NCI-H187 treated with DMSO at 0.1 percent for 48 hours (cell line): ENCODE measurements around the gene USP19.

Source experiments
- DNase-seq: peaks from one replicate; lab custom pipeline; 2025; lab: John Stamatoyannopoulos, UW

USP19 gene

GRCh38 chr3:49120438-49121131, at the start of gene USP19:
Gene USP19 (minus strand): TSS chr3:49120823. CDS start chr3:49119145, 1,678 bp downstream.
- DNase-seq, result no peak

GRCh38 chr3:49166752-49167556, 46.3 kb upstream of the USP19 start:
- DNase-seq, result no peak

- DNase-seq, result no peak
Measured at GRCh38 chr3:49165771-49166751, 45.4 kb upstream of the USP19 start, which contains the start of gene CCDC71. Gene CCDC71 (minus strand): TSS chr3:49166331. CDS start chr3:49164208, 2,123 bp downstream.

- no peak for DNase-seq
Measured at GRCh38 chr3:49164983-49165720, 44.5 kb upstream of the USP19 start.

GRCh38 chr3:49163609-49164008, 43.0 kb upstream of the USP19 start:
- no peak for DNase-seq

GRCh38 chr3:49162751-49163419, 42.3 kb upstream of the USP19 start:
- DNase-seq, result no peak

- DNase-seq, result no peak
Measured at GRCh38 chr3:49161808-49162530, 41.3 kb upstream of the USP19 start.

GRCh38 chr3:49161197-49161596, 40.6 kb upstream of the USP19 start:
- no peak for DNase-seq

GRCh38 chr3:49158792-49159191, 38.2 kb upstream of the USP19 start:
- DNase-seq, result no peak

- no peak for DNase-seq
Measured at GRCh38 chr3:49158103-49158709, 37.6 kb upstream of the USP19 start.

GRCh38 chr3:49157289-49157688, 36.7 kb upstream of the USP19 start:
- DNase-seq, result no peak

- DNase-seq, result no peak
Measured at GRCh38 chr3:49153349-49153912, 32.8 kb upstream of the USP19 start.

GRCh38 chr3:49151610-49152009, 31.0 kb upstream of the USP19 start:
- no peak for DNase-seq

- DNase-seq, result no peak
Measured at GRCh38 chr3:49148159-49148558, 27.5 kb upstream of the USP19 start.

GRCh38 chr3:49140080-49140479, 19.5 kb upstream of the USP19 start:
- no peak for DNase-seq

GRCh38 chr3:49135499-49135898, 14.9 kb upstream of the USP19 start:
- no peak for DNase-seq

GRCh38 chr3:49134471-49135265, 14.0 kb upstream of the USP19 start:
- no peak for DNase-seq

- no peak for DNase-seq
Measured at GRCh38 chr3:49133226-49133951, 12.8 kb upstream of the USP19 start.
